HG03575 (cell line): ENCODE data around the gene RMDN3.

ENCODE experiments used
- ATAC-seq: cut with Tn5 transposase; IDR thresholded peaks from one replicate; pipeline ENCODE4 v1.9.1; 2021; ENCODE audit not compliant: unreplicated experiment, insufficient number of reproducible peaks, low FRiP score; ENCODE audit errors: extremely low read depth

The RMDN3 gene, protein sequence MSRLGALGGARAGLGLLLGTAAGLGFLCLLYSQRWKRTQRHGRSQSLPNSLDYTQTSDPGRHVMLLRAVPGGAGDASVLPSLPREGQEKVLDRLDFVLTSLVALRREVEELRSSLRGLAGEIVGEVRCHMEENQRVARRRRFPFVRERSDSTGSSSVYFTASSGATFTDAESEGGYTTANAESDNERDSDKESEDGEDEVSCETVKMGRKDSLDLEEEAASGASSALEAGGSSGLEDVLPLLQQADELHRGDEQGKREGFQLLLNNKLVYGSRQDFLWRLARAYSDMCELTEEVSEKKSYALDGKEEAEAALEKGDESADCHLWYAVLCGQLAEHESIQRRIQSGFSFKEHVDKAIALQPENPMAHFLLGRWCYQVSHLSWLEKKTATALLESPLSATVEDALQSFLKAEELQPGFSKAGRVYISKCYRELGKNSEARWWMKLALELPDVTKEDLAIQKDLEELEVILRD

DNA sequence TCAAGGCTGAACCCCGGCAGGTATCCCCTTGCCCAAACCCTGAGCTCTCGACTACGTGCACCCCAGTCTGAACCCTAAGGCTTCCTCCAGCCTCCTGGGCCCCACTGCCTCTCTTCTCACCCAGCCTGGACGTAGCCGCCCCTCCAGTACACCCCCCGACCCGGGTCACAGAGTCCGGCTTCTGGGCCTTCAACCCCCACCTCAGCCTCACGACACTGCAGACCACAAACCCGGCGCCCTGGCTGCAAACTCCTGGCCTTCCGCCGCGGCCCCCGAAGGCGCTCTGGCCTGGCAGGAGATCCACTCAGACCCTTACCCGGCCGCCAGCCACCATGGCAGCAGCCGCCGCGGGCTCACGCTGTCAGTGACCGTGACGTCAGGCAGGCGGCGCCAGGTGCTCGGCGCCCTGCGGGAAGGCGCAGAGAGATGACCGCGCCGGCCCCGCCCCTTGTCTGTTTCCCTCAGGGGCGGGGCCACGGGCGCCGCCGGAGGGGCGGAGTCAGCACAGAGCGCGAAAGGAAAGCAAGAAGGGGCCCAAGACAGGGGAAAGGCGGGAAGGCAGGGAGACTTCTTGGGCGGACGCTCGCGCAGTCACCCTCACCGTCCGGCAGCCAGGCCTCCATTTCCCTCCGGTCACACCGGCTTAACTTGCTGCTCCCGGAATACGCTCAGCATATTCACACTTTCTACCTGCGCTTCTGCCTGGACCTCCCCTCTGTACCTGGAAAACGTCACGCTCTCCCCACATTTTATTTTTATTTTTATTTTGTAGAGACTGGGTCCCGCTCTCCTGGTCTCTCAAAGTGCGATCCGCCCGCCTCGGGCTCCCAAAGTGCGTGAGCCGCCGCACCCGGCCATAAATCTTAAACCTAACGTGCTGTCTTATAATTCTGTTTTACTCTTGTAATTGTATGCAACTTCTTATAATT lies at the start of gene RMDN3:
TSS of gene RMDN3 (minus strand) at position 372 of the 929 bp plus-strand sequence. CDS start 471 bp downstream, outside the sequence.
- ATAC-seq: no peak

DNA sequence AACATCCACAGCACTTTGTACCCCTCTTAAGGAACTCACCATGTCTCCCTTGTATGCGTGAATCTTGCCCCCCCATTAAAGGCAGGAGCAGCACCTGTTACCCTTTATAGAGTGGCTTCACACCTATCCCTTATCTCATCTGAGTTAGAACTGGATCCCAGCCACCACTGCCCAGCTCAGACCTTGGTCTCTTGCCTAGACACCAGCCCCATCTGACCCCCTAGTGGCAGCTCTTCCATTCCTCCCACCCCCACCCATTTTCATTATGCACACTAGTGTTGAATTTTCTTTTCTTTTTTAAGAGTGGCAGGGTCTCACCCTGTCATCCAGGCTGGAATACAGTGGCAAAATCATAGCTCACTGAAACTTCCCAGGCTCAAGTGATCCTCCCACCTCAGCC lies 48.6 kb upstream of the RMDN3 start:
- no peak for ATAC-seq

DNA sequence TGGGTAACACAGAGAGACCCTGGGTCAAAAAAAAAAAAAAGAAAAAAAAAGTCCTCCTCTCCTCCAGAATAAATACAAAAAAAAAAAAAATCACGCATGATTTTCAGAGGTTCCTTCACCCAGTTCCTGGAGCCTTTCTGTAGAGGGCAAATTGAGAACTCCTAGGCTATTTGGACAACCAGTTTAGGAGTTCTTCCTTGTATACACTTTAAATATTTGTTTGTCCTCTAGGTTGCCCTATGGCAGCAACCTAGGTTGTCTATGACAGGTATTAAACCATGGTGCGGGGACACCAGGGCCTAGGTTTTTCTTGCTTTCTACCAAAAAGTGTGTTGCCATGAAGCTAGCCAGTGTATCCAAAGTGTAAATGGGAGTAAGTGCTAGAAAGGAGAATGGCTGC lies 48.0 kb upstream of the RMDN3 start:
- ATAC-seq: no peak

DNA sequence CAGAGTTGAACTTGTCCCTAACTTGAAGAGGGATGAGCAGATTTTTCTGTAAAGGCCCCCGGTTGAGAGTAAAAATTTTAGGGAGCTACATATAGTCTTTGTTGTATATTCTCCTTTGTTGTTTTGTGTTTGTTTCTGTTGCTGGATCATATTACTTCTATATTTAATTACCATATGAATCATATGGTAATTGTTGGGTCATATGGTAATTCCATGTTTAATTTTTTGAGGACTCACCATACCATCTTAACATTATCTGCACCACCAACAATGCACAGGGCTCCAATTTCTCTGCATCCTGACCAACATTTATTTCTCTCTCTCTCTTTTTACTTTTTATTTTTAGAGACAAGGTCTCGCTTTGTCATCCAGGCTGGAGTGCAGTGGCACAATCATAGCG lies 44.5 kb upstream of the RMDN3 start:
- no peak for ATAC-seq

DNA sequence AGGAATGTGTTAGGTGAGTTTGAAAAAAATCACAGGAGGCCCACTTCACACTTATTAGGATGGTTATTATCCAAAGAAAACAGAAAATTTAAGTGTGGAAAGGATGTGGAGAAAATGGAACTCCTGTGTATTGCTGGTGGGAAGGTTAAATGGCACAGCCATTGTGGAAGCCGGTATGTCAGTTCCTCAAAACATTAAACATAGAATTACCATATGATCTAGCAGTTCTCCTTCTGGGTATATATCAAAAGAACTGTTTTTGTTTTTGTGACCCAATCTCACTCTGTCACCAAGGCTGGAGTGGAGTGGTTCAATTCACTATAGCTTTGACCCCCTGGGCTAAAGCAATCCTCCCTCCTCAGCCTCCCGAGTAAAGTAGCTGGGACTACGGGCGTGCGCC lies 41.5 kb upstream of the RMDN3 start:
- no peak for ATAC-seq

DNA sequence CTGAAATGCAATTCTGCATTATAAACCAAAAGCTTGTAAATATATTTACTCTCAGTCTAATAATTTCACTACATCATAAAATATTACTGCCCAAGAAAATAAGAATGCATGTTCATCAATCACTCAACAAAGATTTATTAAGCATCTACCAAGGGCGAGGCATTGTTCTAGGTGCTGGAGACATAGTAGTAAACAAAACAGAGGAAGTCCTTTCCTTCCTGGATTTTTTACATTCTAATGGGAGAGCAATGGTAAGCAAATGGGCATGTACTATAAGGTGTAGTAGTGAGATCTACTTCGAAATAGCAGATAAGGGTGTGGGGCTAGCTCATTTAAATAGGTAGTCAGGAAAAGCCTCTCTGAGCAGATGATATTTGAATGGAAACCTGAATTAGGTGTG lies 41.0 kb upstream of the RMDN3 start:
- no peak for ATAC-seq

DNA sequence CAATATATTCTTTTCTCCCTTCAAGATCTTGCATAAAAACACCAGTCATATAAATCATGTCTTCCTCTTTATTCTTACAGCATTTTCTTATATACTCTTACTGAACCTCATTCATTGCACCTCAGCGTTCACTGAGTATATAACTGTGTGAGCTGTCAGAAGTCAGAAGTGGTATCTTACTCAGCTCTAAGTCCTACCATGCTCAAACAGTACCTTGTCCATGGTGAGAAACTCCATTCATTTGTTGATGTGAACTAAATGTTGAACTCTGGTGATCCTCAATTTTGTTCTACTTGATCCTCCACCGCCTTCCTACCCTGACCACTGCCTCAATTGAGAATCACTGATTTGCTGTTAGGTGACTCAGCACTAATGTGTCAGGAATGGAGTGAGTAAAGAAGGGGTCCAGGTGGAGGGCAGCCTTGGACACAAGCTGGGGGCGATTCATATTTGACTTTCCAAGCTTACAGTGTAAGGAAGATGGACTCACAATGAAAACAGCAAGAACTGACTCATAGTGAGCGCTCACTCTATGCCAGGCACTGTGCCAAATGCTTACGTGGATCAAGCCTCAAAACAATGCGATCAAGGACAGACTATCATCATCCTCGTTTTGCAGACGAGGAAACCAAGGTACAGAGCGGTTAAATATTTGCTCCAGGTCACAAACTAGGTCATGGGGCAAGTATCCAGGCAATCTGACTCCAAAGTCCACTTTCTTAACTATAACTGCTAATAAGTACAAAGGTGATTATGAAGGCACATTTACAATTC lies 38.3 kb upstream of the RMDN3 start:
- ATAC-seq: no peak

DNA sequence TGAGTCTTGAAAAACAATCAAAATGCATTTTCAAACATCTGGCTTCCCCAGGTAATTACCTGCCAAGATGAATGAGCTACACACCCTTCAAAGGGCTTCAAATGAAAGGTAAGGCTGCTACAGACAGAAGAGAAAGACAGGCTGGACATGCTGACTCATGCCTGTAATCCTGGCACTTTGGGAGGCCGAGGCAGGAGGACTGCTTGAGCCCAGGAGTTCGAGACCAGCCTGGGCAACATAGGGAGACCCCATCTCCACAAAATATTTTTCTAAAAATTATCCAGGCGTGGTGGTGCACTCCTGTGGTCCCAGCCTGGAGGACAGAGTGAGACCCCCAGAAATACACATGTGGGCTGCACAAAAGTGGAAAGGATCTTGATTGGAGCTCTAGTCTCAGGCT lies 37.3 kb upstream of the RMDN3 start:
- no peak for ATAC-seq

DNA sequence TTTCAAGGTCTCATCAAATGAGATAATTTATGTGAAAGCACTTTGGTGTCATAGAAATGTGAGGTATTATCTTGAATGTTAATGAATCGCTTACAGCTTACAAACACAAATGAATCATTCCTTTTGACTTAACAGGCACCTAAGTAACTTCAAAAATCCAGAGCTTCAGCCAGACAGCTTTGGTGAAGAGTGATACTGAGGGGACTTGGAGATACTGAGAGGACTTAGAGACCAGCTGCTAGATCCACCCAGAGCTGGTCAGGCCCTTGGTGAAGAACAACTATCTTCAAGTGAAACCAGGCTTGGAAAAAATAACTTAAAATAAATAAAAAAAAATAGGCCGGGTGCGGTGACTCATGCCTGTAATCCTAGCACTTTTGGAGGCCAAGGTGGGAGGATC lies 35.7 kb upstream of the RMDN3 start:
- no peak for ATAC-seq

DNA sequence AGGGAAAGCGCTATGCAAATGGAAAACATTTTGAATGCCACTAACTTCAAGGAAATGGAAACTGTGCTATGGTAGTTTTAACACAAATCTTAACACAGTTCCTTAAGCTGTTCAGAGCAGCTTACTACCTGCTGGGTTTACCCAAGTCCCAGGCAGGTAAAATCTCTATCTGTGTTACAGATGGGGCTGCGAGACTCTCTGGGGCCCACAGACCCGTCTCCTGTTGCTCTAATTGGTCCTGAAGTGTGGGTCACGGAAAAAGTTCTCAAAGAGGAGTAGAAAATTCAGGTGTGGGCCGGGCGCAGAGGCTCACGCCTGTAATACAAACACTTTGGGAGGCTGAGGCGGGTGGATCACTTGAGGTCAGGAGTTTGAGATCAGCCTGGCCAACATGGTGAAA lies 34.9 kb upstream of the RMDN3 start:
- ATAC-seq: no peak

DNA sequence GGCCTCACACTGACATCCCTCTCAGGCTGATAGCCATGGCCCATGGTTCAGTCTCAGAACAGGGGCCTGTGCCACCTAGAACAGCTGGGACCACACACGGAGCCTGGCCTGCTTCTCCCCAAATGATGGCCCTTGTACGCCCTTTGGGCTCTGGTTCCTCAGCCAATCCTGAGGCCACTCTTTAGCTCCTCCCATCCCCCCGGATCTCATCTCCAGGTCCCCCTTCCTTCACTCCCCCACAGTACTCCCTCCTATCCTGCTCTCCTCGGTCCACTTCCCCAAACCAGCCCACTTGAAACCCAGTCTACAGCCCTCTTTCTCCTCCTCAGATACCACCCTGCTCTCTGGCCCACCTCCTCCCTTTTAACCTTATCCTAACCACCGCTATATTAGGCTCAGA lies 34.1 kb upstream of the RMDN3 start:
- no peak for ATAC-seq

DNA sequence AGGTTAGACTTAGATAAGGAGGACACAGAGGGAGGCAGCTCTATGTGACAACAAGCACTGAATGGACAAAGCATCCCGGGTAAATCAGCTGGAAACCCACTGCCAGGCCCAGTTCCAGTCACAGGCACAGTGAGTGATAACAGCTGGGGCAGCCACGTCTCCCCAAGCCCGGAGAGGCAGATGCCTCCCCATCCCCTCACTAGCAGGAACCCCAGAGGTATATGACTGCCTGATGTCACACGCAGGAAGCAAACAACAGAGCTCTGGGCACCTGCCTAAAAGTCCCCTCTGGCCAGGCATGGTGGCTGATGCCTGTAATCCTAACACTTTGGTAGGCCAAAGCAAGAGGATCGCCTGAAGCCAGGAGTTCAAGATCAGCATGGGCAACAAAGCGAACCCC lies 32.9 kb upstream of the RMDN3 start:
- no peak for ATAC-seq

DNA sequence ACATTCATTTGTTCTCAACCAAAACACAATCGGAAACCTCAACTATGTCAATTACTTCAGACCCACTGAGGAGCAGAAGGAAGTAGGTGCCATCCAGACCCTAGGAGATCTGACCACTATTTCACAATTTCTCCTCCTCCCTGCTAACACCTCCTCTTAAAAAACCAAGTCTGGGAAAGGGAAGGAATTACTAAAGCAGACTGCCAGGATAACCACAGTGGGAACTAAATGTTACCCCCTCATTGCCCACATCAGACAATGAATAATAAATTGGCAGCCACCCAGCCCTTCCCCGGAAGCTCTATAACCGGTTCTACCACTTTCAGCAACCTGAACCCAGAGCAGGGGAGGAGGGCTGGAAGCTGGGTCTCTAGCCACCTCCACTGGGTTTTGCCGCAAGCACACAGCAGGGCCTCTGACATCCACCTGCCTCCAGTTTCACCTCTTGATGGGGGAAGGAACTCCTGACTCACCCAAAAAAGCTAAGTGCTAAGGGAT lies 32.3 kb upstream of the RMDN3 start:
- ATAC-seq: no peak

DNA sequence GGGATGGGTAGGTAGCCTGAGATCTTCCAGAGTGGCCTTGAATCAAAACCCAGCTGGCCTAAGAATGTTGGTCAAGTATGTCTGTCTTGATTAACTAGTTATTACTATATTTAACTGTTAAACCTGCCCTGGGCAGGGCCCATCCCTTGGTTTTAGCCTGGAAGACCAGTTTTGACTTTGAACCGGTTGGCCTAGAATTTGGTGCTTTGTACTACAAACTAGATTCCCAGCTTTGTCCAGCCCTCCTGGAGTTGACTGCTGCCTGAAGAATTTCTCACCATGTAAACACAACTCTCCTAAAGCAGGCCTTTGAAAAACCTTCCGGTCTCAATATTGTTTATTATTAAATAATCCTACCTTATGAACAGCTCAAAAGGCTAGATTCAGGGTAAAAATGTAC lies 30.8 kb upstream of the RMDN3 start:
- ATAC-seq: no peak

DNA sequence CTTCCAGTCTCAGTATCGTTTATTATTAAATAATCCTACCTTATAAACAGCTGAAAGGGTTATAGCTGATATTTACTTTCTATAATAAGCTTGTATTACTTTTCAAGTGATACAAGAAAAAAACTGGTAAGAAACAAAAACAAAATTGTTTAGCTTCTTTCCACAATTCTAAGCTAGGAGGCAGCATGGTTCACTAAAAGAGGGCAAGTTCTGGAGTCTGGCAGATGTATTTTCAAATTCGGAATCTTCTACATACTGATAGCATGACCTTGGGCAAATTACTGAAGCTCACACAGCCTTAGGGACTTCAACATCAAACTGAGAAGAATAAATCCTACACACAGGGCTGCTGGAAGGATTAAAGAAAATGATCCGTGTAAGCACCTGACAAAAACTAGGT lies 30.1 kb upstream of the RMDN3 start:
- ATAC-seq: no peak

DNA sequence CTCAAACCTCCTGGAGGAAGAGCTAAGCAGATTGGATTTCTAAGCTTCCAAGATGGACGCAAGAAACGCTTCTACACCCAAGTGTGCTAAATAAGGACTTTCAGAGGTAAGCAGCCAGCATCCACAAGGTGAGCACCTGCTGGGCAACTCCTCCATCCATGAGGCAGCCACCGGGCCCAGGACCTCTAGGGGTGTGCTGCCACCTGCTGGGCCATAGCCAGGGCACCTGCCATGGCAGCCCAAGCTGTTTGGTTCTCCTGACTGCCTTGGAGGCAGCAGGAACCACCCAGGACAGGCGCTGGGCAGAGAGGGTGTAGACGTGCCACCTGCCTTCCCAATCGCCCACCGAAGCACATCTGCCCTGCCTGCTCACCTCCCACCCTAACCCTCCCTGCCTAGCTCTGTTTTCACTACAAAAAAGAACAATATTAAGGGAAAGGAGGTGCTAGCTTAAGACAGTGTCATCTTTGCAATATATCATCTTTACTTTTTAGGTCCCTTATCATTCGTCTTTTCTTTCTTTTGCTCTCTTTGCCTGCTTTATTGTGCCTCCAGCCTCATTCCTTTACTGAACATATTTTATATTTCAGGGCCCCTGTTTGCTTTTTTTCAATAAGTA lies 27.7 kb upstream of the RMDN3 start:
- no peak for ATAC-seq

DNA sequence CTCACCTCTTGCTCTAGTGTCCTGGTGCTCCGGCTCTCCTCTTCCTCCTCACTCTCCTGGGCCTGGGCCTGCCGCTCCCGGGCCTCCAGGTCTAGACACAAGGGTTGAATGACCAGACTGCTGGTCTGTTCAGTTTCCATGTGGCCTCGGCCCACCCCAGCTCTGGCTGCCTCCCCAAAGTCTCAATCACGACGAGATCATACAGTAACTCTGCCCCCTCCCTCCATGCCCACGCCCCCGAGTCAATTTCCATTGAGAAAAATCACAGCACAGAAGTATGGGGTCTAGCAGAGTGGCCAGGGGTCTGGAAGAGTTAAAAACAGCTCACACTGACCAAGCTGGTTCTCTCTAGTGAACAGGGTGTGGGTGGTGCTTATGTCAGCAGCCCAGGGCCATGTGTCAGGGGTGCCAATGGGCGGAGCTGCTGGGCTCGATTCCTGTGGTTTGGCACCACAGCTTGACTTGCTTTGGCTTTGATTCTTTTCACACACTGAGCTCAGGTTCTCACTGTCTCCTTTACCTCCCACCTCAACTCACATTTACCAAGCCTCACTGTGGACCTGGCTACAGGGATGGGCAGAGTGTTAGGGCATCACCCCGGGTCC lies 21.6 kb upstream of the RMDN3 start:
- ATAC-seq: no peak

DNA sequence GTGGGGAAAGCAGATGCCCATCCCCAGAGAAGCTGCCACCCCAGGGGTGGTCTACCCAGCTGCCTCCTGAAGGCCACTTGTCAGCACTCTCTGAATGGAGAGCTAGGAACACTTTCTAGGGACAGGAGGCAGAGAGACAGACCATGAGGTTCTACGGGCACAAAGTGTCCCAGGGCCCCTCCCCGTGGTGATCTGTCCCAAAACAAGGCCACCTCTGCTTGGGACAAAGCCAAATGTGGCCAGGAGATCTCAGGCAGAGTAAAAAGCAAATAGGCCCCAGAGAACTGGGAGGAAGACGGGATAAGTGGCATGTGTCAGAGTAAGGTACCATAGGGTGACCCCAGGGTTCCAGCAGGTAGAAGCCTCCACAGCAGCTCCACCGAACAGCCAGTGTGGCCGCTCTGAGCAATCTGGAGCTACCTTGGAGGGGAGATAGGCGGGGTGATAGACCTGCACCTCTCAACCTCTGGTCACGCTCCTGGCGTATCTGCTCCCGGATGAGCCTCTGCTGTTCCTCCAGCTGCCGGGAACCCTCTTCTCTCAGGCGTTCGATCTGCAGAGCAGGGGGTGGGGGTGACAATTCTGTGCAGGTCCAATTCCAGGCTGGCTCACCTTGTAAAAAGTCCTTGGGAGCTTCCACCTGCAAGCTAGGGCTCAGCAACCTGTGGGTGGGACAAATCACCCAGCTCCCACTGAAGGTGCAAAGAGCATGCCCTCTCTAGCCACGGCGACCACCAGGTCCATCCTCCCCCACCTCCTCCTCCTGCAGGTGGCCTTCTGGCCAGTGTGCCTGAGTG lies 20.9 kb upstream of the RMDN3 start:
- no peak for ATAC-seq
